Coronary artery (tissue), 2 donors: ENCODE results near the gene ABCD2.
"Not testable (repeated sequence)": the region's sequence is repeated elsewhere in the genome, so short reads cannot be mapped to it uniquely, and the experiment has no call there.

Experiments used
- DNase-seq: peaks from one replicate; pipeline ENCODE4 v3.0.0-alpha.2; 2017; ENCODE audit warnings: low spot score
- H3K27ac ChIP-seq, 2 donors: fragments of 200-600 bp; sonication (generic); one replicate each; pipeline ENCODE4 v1.5.1; 2016 to 2019
- H3K4me3 ChIP-seq: fragments of 200-600 bp; sonication (generic); 2 replicates; pipeline ENCODE4 v1.5.1; 2016; ENCODE audit warnings: mild to moderate bottlenecking, moderate library complexity
- TF ChIP-seq, protein P1 (sequence below): fragments of 200-600 bp; sonication (generic); IDR thresholded peaks from one replicate; pipeline ENCODE4 v1.5.1; 2019; ENCODE audit warnings: antibody characterized with exemption

ABCD2 gene

DNA sequence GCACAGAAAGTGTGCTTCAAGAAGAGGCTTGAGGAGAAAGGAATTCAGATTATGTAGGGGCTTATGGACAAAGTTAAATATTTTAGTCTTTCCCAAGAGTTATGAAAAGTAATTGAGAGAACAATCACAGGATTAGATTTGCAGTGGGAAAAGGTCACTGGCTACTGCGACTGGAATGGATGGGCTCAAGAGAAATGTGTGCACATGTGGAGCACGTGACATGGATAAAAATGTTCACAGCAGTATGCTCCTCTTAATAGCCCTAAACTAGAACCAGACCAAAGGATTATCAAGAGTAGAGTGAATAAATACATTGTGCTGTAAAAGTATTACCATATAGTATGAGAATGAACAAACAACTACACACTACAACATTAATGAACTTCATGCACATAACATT is 78.1 kb downstream of the ABCD2 start:
- DNase-seq: no peak
- TF ChIP-seq, protein P1, sequence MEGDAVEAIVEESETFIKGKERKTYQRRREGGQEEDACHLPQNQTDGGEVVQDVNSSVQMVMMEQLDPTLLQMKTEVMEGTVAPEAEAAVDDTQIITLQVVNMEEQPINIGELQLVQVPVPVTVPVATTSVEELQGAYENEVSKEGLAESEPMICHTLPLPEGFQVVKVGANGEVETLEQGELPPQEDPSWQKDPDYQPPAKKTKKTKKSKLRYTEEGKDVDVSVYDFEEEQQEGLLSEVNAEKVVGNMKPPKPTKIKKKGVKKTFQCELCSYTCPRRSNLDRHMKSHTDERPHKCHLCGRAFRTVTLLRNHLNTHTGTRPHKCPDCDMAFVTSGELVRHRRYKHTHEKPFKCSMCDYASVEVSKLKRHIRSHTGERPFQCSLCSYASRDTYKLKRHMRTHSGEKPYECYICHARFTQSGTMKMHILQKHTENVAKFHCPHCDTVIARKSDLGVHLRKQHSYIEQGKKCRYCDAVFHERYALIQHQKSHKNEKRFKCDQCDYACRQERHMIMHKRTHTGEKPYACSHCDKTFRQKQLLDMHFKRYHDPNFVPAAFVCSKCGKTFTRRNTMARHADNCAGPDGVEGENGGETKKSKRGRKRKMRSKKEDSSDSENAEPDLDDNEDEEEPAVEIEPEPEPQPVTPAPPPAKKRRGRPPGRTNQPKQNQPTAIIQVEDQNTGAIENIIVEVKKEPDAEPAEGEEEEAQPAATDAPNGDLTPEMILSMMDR: no peak
- no peak overlapping the region for H3K4me3 ChIP-seq
- no peak overlapping the region for H3K27ac ChIP-seq

DNA sequence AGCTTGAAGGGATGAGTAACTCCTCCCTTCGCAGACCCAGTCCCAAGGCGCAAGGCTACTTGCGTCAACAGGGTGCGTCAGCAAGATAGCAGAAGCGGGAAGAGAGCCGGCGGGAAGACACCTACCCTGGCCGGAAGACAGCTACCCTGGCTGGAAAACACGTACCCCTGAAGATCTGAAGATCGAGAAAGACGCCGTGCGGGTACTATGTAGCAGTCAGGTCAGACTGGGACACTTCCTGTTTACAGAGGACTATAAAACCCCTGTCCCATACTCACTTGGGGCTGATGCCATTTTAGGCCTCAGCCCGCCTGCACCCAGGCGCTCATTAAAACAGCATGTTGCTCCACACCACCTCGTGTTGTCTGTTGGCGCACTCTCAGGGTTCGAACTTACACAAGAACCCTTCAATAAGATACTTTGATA is 80.9 kb downstream of the ABCD2 start:
- no peak overlapping the region for H3K27ac ChIP-seq
- DNase-seq: no peak
- H3K4me3 ChIP-seq: no peak overlapping the region
- TF ChIP-seq, protein P1: no peak

DNA sequence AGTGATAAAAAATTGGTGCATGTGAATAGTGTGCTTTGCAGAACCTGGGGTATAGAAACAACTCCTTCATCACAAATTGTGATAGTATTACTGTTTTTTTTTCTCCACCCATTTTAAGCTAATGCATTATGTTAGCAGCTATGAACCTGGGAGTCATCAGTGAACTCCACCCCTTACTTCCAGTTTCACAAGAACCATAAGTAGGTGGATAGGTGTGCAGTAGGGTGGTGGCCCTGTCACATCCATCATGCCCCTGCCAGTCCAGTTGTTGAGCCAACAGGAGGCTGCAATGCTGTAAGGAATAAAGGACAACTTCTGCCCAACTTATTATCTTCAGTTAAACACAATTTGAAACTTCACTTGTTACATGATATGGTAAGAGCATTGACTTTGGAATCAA is 85.7 kb downstream of the ABCD2 start:
- H3K4me3 ChIP-seq: no peak overlapping the region
- H3K27ac ChIP-seq: no peak overlapping the region
- TF ChIP-seq, protein P1: no peak
- no peak for DNase-seq

DNA sequence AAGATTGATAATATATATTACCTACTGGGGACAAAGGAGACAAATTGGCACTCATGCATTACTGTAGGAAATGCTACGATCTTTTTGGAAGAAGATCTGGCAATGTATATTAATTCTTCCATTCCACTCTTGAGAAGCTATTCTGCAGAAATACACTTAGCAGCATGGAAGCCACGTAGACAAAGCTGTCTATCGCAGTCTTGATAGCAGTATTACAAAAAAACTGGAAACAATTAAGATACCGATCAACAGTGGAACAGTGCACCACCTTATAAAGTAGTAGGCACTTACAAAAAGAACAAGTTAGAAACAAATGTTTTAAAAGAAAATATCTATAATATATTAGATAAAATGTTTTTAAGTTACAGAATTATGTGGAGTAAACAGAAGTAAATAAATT is 87.2 kb downstream of the ABCD2 start:
- Histone ChIP-seq H3K4me3 (no peak overlapping the region), H3K27ac (no peak overlapping the region)
- DNase-seq: no peak
- TF ChIP-seq, protein P1: no peak

DNA sequence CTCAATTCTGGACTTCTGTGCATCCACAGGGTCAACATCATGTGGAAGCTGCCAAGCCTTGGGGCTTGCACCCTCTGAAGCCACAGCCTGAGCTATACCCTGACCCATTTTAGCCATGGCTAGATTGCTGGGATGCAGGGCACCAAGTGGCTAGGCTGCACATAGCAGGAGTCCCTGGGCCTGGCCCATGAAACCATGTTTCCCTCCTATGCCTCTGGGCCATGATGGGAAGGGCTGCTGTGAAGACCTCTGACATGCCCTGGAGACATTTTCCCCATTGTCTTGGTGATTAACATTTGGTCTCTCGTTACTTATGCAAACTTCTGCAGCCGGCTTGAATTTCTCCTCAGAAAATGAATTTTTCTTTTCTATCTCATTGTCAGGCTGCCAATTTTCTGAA is 92.6 kb downstream of the ABCD2 start:
- H3K27ac ChIP-seq: no peak overlapping the region
- TF ChIP-seq, protein P1: no peak
- no peak overlapping the region for H3K4me3 ChIP-seq
- no peak for DNase-seq

DNA sequence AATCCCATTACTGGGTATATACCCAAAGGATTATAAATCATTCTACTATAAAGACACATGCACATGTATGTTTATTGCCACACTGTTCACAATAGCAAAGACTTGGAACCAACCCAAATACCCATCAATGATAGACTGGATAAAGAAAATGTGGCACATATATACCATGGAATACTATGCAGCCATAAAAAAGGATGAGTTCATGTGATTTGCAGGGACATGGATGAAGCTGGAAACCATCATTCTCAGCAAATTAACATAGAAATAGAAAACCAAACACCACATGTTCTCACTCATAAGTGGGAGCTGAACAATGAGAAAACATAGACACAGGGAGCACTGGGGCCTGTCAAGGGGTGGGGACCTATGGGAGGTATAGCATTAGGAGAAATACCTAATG is 97.4 kb downstream of the ABCD2 start:
- not testable (repeated sequence) for H3K27ac ChIP-seq, H3K4me3 ChIP-seq, DNase-seq

DNA sequence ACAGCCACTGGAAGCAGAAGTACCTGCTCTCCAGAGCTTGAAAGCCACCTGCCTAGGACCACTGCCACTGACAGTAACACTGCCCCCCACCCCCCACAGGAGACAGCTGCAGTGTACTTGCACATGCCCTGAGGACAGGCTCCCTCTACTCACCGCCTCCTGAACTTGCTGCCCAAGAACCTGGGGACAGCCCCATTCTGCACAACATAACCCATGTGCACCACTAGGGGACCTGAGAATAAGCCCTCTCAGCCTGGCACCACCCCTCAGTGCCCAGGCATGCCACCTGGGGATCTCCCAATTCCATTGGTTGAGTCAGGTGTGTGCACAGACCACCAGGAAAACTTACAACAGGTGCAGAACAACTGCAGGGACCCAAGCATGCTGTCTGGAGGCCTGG is 109.6 kb downstream of the ABCD2 start:
- no peak overlapping the region for H3K27ac ChIP-seq
- DNase-seq: no peak
- H3K4me3 ChIP-seq: no peak overlapping the region
- TF ChIP-seq, protein P1: no peak

DNA sequence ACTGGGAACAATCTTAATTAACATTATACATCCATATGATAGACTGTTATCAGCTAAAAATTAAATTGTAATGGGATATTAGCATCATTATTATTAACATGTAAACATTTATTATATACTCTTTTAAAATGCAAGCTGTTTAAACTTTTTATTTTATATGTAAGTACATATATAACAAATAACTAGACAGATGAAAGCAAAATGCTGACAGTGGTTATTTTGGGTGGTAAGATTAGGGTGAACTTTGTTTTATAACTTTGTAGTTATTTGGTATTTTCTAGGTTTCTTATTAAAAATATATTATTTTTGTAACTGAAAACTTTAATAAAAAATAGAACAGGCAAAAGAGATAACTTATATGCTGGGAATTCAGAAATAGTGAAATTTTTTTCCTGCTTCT is 114.0 kb downstream of the ABCD2 start:
- Histone ChIP-seq H3K27ac (no peak overlapping the region), H3K4me3 (no peak overlapping the region)
- DNase-seq: no peak
- TF ChIP-seq, protein P1: no peak
